Cardiac fibroblast (primary cell): ENCODE results near the gene LINC00237.

Experiments
- DNase-seq, 2 donors: peaks; one replicate each; pipeline versions ENCODE4 v3.0.0 to v3.0.0-alpha.2; 2010; ENCODE audit warnings: low read depth in 2 of 2
- H3K4me3 ChIP-seq, 2 donors: replicated peaks in 1 of 2; 1 replicate in 1 of 2; 2 replicates in 1 of 2; pipeline ENCODE4 v1.5.1; 2011; ENCODE audit warnings: low read depth in 2 of 2, low read length in 2 of 2, mild to moderate bottlenecking in 2 of 2, moderate library complexity in 1 of 2
- TF ChIP-seq, protein P1 (sequence below): IDR thresholded peaks from one replicate; pipeline ENCODE4 v1.5.1; 2011; ENCODE audit warnings: low read depth, mild to moderate bottlenecking, low read length, inconsistent platforms

Gene LINC00237

DNA sequence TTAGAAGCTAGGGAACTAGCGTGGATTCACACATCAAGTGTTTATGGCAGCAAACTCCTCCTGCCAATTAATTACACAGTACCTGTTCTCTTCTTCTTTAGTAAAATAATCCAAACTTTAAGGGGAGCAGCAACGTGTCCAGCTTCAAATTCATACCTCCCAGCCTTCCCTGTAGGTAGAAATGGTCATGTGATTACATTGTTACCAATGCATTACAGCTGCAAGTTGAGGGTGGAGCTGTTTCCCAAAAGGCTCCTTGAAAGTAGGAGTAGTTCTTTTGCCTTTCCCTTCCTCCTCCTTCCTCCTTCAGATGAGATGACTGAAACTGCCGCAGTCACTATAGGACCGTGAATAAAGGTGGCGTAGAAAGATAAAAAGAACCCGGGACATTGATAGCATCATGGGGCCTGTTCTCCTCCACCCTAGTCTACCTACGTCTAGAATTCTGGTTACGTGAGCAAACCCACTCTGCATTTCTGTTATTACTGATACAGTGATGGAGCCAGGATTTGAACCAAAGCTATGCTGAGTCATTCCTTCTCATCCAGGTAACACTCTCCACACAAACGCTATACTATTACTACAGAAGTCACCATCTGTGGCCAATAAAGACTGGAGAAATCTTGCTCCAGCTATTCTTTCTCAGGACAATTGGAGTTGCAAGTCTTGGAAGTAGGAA lies 18.2 kb downstream of the LINC00237 start:
- no peak overlapping the region for H3K4me3 ChIP-seq
- no peak for DNase-seq
- TF ChIP-seq, protein P1, sequence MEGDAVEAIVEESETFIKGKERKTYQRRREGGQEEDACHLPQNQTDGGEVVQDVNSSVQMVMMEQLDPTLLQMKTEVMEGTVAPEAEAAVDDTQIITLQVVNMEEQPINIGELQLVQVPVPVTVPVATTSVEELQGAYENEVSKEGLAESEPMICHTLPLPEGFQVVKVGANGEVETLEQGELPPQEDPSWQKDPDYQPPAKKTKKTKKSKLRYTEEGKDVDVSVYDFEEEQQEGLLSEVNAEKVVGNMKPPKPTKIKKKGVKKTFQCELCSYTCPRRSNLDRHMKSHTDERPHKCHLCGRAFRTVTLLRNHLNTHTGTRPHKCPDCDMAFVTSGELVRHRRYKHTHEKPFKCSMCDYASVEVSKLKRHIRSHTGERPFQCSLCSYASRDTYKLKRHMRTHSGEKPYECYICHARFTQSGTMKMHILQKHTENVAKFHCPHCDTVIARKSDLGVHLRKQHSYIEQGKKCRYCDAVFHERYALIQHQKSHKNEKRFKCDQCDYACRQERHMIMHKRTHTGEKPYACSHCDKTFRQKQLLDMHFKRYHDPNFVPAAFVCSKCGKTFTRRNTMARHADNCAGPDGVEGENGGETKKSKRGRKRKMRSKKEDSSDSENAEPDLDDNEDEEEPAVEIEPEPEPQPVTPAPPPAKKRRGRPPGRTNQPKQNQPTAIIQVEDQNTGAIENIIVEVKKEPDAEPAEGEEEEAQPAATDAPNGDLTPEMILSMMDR = no peak

DNA sequence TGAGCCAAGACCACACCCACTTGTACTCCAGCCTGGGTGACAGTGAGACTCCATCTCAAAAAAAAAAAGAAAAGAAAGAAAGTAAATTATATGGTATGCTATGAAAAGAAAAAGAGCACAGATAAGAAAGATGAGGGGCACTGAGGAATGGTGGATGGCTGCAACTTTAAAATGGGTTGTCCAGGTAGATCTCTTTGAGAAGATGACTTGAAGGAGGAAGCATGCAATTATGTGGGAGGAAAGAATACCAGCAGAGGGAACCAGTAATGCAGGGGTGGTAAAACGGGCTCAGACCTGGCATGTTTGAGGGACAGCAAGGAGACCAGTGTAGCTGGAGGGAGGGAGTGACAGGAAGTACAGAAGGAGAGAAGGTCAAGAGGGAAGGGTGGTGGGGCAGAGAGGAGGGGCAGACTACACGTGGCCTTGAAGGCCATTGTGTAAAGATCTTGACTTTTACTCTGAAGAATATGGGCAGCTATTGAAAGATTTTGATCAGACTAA lies 22.3 kb downstream of the LINC00237 start:
- no peak for DNase-seq
- TF ChIP-seq, protein P1 = no peak
- H3K4me3 ChIP-seq = no peak overlapping the region

DNA sequence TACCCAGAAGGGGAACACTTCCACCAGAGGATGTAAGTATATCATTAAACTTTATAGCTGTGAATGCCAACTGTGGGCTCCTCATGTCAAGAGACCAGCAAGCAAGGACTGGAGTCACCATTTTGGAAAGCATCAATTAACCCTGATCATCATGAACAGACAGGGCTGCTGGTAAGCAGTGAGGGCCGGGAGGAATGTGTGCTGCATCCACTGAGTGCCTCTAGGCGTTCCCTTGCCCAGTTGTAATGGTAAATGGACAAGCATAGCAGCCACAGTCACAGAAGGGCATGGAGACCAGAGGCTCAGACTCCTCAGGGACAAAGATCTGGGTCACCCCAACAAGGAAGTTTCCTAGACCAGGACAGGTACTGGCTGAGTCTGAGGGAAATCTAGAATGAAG lies 23.6 kb downstream of the LINC00237 start:
- H3K4me3 ChIP-seq = no peak overlapping the region
- no peak for DNase-seq
- TF ChIP-seq, protein P1 = no peak

DNA sequence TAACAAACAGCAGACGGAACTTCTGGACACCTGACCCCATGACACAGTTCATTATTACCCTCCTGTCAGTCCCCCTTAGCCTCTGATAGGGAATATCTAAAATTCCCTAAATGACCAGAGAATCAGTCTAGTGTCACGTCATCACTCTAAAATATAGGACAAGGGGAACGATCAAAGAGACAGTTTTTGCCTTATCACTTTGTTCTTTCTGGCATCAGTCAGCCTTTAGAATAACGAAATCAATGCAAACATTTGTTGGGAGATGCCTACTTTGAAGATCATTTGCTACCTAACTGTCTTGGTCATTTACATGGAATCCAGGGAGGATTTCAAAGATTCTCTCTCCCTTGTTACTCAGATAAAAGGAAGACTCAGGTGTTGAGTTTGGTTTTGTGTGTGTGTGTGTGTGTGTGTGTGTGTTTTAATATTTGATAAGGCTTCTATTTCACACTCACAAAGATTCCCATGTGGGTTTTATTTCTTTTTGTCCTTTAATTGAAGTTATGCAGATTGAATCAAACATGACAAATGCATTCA lies 28.3 kb downstream of the LINC00237 start:
- DNase-seq = no peak
- TF ChIP-seq, protein P1 = no peak
- no peak overlapping the region for H3K4me3 ChIP-seq

DNA sequence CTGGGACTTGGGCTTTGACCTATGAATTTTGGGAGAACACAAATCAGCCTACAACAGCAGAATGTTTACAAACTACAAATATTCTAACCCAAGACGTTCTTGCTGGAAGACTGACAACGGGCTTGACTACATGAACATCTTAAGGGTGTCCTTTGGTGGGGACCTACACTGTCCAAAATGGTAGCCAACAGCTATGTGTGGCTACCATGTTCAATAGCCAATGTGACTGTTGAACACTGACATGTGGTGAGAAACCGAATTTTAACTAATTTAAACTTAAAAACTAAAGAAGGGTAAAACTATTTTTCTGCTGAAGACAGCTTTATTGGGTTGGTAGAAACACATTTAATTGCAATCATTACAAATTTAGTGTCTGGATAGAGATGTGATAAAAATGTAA lies 30.1 kb downstream of the LINC00237 start:
- TF ChIP-seq, protein P1 = no peak
- no peak for DNase-seq
- no peak overlapping the region for H3K4me3 ChIP-seq

DNA sequence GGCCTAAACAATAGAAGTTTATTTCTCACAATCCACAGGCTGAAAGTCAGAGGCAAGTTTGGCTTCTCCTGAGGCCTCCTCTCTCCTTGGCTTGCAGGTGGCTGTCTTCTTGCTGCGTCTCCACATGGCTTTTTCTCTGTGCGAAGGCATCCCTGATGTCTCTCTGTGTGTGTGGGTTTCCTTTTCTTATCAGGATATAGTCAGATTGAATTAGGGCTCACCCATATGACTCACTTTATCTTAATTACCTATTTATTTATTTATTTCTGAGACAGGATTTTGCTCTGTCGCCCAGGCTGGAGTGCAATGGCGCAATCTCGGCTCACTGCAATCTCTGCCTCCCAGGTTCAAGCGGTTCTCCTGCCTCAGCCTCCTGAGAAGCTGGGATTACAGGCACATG lies 30.7 kb downstream of the LINC00237 start:
- TF ChIP-seq, protein P1 = no peak
- no peak for DNase-seq
- H3K4me3 ChIP-seq = no peak overlapping the region
